ENCODE data around the gene ADCYAP1. TPM values are rescaled to one million over a fixed set of nuclear protein-coding genes. Genes with fewer than 3 reads are reported as not detected.

The ADCYAP1 gene
- total RNA-seq, 1 donor from 2014 or later: 7.3 TPM

DNA sequence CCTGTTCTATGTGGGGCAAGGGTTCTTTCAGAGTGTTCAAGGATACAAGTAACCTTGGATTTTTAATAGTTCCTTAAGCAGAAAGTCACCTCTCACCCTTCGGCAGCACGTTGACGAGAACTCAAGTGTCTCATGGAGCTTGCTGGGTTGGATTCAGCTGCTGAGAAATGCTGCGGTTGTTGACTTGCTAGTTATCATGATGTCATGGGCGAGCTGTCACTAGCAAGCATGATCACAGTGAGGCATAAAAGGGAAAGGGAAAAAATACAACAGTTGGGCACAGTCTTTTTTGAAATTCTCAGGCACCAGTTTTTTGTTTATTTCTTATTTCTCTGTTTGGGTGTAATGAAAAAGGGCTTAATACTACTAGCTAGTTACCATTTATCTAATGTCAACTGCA lies 53.2 kb downstream of the ADCYAP1 start:
- FAIRE-seq: no peak

DNA sequence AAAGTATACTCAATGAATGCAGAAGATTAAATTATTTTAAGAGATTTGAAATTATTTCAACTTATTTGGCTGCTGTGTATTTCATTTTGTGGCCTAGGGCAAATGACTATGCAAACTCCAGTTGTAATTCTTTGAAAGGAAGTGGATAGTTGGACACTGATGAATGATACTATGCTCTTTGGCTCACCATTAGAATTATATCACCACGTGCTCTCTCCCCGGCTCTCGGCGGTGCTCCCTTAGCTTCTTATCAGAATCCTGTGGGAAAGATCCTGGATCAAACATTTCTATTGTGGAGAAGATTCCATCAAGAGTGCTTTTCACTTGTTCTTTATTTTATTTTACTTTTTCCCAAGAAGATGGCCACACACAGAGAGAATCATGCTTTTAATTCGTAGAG lies 55.2 kb downstream of the ADCYAP1 start:
- FAIRE-seq: no peak
- DNase-seq (ENCODE audit: low spot score in 2 of 2): no peak

More for the DNA sequence above, 53.2 kb downstream of the ADCYAP1 start:
- DNase-seq (ENCODE audit: low spot score in 2 of 2): no peak

Other genes starting within 250 kb of the ADCYAP1 start
- 3.7 TPM for gene TYMS, start 247.2 kb upstream of the ADCYAP1 start, total RNA-seq
- 2.0 TPM for gene ENOSF1, start 192.2 kb upstream of the ADCYAP1 start, total RNA-seq
- 60.7 TPM for gene YES1, start 92.6 kb upstream of the ADCYAP1 start, total RNA-seq

Data from frontal cortex (tissue), 4 donors.